H1 (cell line): ENCODE results near the gene DGCR8.

ENCODE experiments used
- BRCA1 ChIP-seq: IDR thresholded peaks from 2 replicates; pipeline ENCODE4 v1.6.1; 2012; ENCODE audit warnings: low read depth, low read length, improper control_type of control experiment
- EP300 ChIP-seq, 2 experiments: IDR thresholded peaks; 1 replicate in 1 of 2; 2 replicates in 1 of 2; pipeline ENCODE4 v1.6.1; 2011 to 2012; ENCODE audit warnings: low read depth in 2 of 2, low read length in 2 of 2, mild to moderate bottlenecking in 2 of 2, borderline replicate concordance in 1 of 2, inconsistent platforms in 1 of 2, moderate library complexity in 1 of 2
- EZH2 ChIP-seq: fragments of 200-600 bp; sonication (generic); IDR thresholded peaks from 2 replicates; pipeline ENCODE4 v1.7.1; 2012; ENCODE audit warnings: low read depth, mild to moderate bottlenecking, moderate library complexity, low read length, inconsistent platforms; ENCODE audit not compliant: severe bottlenecking
- FOSL1 ChIP-seq: IDR thresholded peaks from 2 replicates; pipeline ENCODE4 v1.6.1; 2011; ENCODE audit warnings: mild to moderate bottlenecking, low read depth, low read length, moderate library complexity; ENCODE audit not compliant: insufficient read depth
- PHF8 ChIP-seq: fragments of 200-600 bp; sonication (generic); conservative IDR thresholded peaks from 2 replicates; pipeline ENCODE4 v1.7.1; 2012; ENCODE audit warnings: low read depth, mild to moderate bottlenecking, inconsistent platforms, low read length, moderate library complexity
- POLR2A ChIP-seq, 2 experiments: IDR thresholded peaks; 1 replicate in 1 of 2; 2 replicates in 1 of 2; pipeline ENCODE4 v1.6.1; 2011; ENCODE audit warnings: low read depth in 2 of 2, low read length in 2 of 2, mild to moderate bottlenecking in 2 of 2; ENCODE audit errors: control extremely low read depth in 1 of 2
- POLR2AphosphoS5 ChIP-seq: IDR thresholded peaks from 2 replicates; pipeline ENCODE4 v1.6.1; 2011; ENCODE audit warnings: low read depth, low read length
- RAD21 ChIP-seq, 2 experiments: IDR thresholded peaks in 1 of 2; conservative IDR thresholded peaks in 1 of 2; 2 replicates each; pipeline ENCODE4 v1.6.1; 2011; ENCODE audit warnings: low read depth in 2 of 2, low read length in 2 of 2, improper control_type of control experiment in 1 of 2, inconsistent platforms in 1 of 2, mild to moderate bottlenecking in 1 of 2, moderate library complexity in 1 of 2
- TBP ChIP-seq: IDR thresholded peaks from 2 replicates; pipeline ENCODE4 v1.6.1; 2011; ENCODE audit warnings: low read depth, low read length, improper control_type of control experiment
- TF ChIP-seq, protein P1 (sequence below): fragments of 300-600 bp; sonication (generic); IDR thresholded peaks from 2 replicates; pipeline ENCODE4 v1.7.1; 2012; ENCODE audit warnings: low read length, moderate library complexity, mild to moderate bottlenecking, inconsistent platforms; ENCODE audit not compliant: insufficient replicate concordance
- TF ChIP-seq, protein P2 (sequence below), 3 experiments: IDR thresholded peaks; 1 replicate in 2 of 3; 2 replicates in 1 of 3; pipeline versions ENCODE4 v1.5.1 to v1.6.1; 2011; ENCODE audit warnings: low read length in 3 of 3, mild to moderate bottlenecking in 3 of 3, inconsistent platforms in 2 of 3, low read depth in 1 of 3, moderate library complexity in 1 of 3; ENCODE audit not compliant: insufficient read depth in 1 of 3; ENCODE audit errors: control extremely low read depth in 1 of 3
- TF ChIP-seq, protein P3 (sequence below): IDR thresholded peaks from 2 replicates; pipeline ENCODE4 v1.6.1; 2012; ENCODE audit warnings: inconsistent platforms

DNA sequence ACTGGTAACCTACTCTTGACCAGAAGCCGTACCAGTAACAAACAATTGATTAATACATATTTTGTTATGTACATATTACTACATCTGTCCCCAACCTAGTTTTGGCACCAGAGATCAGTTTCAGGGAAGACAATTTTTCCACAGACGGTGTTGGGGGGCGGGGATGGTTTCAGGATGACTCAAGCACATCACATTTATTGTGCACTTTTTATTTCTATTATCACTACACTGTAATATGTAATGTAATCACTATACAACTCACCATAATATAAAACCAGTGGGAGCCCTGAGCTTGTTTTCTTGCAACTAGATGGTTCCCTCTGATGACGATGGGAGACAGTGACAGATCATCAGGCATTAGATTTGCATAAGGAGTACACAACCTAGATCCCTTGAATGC, 15.5 kb downstream of the DGCR8 start:
- TF ChIP-seq, protein P1, sequence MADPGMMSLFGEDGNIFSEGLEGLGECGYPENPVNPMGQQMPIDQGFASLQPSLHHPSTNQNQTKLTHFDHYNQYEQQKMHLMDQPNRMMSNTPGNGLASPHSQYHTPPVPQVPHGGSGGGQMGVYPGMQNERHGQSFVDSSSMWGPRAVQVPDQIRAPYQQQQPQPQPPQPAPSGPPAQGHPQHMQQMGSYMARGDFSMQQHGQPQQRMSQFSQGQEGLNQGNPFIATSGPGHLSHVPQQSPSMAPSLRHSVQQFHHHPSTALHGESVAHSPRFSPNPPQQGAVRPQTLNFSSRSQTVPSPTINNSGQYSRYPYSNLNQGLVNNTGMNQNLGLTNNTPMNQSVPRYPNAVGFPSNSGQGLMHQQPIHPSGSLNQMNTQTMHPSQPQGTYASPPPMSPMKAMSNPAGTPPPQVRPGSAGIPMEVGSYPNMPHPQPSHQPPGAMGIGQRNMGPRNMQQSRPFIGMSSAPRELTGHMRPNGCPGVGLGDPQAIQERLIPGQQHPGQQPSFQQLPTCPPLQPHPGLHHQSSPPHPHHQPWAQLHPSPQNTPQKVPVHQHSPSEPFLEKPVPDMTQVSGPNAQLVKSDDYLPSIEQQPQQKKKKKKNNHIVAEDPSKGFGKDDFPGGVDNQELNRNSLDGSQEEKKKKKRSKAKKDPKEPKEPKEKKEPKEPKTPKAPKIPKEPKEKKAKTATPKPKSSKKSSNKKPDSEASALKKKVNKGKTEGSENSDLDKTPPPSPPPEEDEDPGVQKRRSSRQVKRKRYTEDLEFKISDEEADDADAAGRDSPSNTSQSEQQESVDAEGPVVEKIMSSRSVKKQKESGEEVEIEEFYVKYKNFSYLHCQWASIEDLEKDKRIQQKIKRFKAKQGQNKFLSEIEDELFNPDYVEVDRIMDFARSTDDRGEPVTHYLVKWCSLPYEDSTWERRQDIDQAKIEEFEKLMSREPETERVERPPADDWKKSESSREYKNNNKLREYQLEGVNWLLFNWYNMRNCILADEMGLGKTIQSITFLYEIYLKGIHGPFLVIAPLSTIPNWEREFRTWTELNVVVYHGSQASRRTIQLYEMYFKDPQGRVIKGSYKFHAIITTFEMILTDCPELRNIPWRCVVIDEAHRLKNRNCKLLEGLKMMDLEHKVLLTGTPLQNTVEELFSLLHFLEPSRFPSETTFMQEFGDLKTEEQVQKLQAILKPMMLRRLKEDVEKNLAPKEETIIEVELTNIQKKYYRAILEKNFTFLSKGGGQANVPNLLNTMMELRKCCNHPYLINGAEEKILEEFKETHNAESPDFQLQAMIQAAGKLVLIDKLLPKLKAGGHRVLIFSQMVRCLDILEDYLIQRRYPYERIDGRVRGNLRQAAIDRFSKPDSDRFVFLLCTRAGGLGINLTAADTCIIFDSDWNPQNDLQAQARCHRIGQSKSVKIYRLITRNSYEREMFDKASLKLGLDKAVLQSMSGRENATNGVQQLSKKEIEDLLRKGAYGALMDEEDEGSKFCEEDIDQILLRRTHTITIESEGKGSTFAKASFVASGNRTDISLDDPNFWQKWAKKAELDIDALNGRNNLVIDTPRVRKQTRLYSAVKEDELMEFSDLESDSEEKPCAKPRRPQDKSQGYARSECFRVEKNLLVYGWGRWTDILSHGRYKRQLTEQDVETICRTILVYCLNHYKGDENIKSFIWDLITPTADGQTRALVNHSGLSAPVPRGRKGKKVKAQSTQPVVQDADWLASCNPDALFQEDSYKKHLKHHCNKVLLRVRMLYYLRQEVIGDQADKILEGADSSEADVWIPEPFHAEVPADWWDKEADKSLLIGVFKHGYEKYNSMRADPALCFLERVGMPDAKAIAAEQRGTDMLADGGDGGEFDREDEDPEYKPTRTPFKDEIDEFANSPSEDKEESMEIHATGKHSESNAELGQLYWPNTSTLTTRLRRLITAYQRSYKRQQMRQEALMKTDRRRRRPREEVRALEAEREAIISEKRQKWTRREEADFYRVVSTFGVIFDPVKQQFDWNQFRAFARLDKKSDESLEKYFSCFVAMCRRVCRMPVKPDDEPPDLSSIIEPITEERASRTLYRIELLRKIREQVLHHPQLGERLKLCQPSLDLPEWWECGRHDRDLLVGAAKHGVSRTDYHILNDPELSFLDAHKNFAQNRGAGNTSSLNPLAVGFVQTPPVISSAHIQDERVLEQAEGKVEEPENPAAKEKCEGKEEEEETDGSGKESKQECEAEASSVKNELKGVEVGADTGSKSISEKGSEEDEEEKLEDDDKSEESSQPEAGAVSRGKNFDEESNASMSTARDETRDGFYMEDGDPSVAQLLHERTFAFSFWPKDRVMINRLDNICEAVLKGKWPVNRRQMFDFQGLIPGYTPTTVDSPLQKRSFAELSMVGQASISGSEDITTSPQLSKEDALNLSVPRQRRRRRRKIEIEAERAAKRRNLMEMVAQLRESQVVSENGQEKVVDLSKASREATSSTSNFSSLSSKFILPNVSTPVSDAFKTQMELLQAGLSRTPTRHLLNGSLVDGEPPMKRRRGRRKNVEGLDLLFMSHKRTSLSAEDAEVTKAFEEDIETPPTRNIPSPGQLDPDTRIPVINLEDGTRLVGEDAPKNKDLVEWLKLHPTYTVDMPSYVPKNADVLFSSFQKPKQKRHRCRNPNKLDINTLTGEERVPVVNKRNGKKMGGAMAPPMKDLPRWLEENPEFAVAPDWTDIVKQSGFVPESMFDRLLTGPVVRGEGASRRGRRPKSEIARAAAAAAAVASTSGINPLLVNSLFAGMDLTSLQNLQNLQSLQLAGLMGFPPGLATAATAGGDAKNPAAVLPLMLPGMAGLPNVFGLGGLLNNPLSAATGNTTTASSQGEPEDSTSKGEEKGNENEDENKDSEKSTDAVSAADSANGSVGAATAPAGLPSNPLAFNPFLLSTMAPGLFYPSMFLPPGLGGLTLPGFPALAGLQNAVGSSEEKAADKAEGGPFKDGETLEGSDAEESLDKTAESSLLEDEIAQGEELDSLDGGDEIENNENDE, result no peak
- TF ChIP-seq, protein P2, sequence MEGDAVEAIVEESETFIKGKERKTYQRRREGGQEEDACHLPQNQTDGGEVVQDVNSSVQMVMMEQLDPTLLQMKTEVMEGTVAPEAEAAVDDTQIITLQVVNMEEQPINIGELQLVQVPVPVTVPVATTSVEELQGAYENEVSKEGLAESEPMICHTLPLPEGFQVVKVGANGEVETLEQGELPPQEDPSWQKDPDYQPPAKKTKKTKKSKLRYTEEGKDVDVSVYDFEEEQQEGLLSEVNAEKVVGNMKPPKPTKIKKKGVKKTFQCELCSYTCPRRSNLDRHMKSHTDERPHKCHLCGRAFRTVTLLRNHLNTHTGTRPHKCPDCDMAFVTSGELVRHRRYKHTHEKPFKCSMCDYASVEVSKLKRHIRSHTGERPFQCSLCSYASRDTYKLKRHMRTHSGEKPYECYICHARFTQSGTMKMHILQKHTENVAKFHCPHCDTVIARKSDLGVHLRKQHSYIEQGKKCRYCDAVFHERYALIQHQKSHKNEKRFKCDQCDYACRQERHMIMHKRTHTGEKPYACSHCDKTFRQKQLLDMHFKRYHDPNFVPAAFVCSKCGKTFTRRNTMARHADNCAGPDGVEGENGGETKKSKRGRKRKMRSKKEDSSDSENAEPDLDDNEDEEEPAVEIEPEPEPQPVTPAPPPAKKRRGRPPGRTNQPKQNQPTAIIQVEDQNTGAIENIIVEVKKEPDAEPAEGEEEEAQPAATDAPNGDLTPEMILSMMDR (IDR thresholded peaks at IDR 0.05; ENCODE audit: control extremely low read depth in 1 of 3, insufficient read depth in 1 of 3, low read depth in 1 of 3, low read length in 3 of 3), result no peak
- TF ChIP-seq EP300 (IDR thresholded peaks at IDR 0.05; ENCODE audit: borderline replicate concordance in 1 of 2, low read depth in 2 of 2, low read length in 2 of 2), result no peak
- TF ChIP-seq EZH2, result no peak
- no peak for TF ChIP-seq RAD21 (IDR thresholded peaks at IDR 0.05 in 1 of 2, conservative IDR thresholded peaks at IDR 0.05 in 1 of 2; ENCODE audit: low read depth in 2 of 2, low read length in 2 of 2)
- TF ChIP-seq POLR2AphosphoS5, result no peak
- no peak for TF ChIP-seq FOSL1
- no peak for TF ChIP-seq BRCA1
- TF ChIP-seq, protein P3, sequence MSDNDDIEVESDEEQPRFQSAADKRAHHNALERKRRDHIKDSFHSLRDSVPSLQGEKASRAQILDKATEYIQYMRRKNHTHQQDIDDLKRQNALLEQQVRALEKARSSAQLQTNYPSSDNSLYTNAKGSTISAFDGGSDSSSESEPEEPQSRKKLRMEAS, result no peak
- no peak for TF ChIP-seq POLR2A (IDR thresholded peaks at IDR 0.05; ENCODE audit: control extremely low read depth in 1 of 2, low read depth in 2 of 2, low read length in 2 of 2)
- TF ChIP-seq PHF8, result no peak
- no peak for TF ChIP-seq TBP
